NCI-H2081 (cell line): ENCODE data around the gene CGB2.
A peak's percentile ranks its signal among the peaks of the same experiment; 100 is the strongest.

Experiments
- DNase-seq, 2 experiments: peaks; one replicate each; lab custom pipeline; 2025; lab: John Stamatoyannopoulos, UW

The CGB2 gene

GRCh38 chr19:49031642-49032301, at the start of gene CGB2:
CGB2 (plus strand) TSS chr19:49031890; CDS start chr19:49032096, 206 bp downstream.
- peak in 1 of 2 experiments; percentile 54 for DNase-seq

GRCh38 chr19:48982280-48982679, 49.4 kb upstream of the CGB2 start:
- no peak for DNase-seq

- no peak for DNase-seq
These were observed 46.0 kb upstream of the CGB2 start for GRCh38 chr19:48985711-48986110.

DNA sequence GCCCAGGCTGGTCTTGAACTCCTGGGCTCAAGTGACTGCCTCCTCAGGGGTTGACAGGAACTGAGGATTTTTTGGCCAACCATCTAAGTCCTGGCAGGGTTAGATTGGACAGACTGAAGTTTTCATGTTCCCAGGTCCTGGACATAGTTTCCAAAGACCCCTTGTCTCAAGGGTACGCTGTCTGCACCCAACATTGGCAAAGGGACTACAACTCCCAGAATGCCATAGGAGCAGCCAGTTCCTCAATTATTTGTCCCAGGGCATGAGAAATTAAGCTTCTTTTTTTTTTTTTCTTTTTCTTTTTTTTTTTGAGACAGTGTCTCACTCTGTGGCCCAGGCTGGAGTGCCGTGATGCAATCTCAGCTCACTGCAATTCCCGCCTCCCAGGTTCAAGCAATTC, 45.5 kb upstream of the CGB2 start:
- no peak for DNase-seq

- DNase-seq, result no peak
These were observed 44.4 kb upstream of the CGB2 start for GRCh38 chr19:48987323-48987722.

GRCh38 chr19:48988286-48988685, 43.4 kb upstream of the CGB2 start:
- DNase-seq, result no peak

GRCh38 chr19:48988860-48989259, 42.8 kb upstream of the CGB2 start:
- DNase-seq, result no peak

DNA sequence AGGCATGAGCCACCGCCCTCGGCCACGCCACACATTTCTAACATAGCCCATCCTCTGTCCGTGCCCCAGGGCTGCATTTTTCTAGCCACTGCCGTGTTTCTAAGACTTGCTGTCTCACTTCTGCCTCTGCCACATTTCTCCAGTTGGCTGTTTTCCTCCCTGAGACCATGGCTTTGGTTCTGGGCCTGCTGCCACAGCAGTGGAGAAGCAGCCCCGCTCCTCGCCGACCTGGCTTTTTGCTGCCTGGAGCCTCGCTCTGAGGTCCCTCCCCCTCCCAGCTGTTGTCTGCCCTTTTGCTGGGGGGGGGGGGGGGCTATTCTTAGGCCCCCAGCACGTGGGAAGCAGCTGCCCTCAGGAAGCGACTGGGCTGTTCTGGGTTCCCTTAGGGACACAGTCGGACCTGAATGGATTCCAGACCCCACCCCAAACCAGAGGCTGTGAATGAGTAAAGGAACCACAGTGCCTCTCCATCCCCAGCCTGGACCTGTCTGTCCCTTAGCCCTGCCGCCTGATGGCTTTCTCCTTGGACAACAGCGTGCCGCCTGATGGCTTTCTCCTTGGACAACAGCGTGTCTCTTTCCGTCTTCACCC, 41.9 kb upstream of the CGB2 start:
- no peak for DNase-seq

DNA sequence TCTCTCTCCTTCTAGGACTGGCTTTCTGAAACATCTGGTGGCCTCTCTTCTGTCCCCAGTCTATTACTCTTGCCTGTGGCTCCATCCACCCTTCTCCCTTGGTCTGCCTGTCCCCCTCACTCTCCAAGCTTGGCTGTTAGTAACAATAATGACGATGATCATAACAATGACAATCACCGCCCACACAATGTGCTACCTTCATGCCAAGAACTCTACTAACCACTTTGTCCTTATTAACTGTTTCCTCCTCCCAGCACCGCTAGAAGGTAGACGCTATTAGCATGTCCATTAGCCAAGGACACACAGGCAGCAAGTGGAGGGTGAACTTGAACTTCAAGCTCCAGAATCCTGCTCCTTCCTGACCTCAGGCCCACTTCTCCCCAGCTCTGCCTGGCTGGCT, 41.3 kb upstream of the CGB2 start:
- no peak for DNase-seq

DNA sequence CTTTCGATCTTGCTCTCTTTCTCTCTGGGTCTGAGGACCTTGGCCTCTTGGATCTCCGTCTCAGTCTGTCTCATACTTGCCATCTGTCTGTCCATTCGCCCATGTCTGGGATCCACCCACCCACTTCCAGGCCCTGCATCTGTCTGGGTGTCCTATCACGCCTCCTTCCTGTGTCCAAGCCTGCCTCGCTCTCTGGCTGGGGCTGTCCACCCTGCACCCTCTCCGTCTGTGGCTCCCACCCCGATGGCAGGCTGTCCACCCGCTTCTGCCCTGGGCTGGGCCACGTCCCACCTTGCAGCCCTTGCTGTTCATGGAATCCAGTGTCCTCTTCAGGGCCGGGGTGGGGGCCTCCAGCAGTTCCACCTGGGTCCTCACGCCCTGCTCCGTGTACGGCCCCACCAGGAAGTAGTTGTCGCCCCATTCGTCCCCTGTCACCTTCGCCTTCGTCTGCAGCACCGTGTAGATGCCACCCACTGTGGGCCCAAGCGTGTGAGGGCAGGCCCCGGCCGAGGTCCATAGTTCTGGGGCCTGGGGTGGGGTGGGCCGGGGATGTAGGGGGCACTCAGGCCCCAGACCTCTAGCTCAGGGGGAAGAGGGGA, 40.6 kb upstream of the CGB2 start:
- no peak for DNase-seq

- DNase-seq, result no peak
These were observed 39.7 kb upstream of the CGB2 start for GRCh38 chr19:48991873-48992580.

- no peak for DNase-seq
These were observed 39.0 kb upstream of the CGB2 start for GRCh38 chr19:48992581-48993174.

DNA sequence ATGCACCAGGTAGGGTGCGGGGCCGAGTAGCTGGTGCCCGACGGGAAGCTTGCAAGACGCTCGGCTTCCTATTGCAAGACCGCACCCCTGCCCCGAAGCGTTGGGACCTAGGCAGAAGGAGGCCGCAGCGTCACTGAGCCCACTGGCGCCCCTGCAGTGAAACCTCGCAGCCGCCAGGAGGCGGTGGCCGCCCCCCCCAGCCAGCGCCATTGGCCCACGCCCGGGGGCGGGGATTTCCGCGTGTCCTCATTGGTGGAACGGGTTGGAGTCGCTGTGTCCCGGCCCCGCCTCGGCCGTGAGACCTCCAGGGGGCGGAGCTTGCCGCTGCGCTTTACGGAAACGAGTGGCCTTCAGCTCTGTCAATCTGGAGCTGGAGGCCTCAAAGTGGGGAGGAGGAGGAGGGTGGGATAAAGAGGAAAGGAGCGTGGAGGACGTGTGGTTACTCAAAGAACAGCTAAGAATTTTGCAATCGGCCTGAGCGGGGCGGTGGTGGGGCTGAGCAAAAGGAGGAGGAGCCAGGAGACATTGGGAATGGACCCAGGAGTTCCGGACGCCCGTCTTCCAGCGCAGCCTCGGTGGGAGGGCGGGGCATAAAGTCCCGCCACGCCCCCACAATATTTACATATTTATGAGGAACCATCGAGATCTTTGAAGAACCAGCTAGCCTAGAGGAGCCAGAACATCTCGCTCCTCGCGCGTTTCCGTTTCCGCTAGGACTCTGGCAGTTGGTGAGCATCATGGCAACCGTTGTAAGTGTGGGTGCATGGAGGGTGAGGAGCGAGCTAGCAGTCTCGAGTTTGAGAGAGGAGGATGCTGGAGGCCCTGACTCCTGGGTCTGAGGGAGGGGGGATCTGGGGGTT, 38.3 kb upstream of the CGB2 start, which contains the start of the genes GYS1 and RUVBL2:
GYS1 (minus strand) TSS at position 135 of the 860 bp plus-strand sequence. CDS start 197 bp downstream, outside the sequence.
RUVBL2 (plus strand) TSS at position 713 of the 860 bp plus-strand sequence; CDS start at position 738, 25 bp downstream.
- DNase-seq, result peak; percentile 98 to 99

DNA sequence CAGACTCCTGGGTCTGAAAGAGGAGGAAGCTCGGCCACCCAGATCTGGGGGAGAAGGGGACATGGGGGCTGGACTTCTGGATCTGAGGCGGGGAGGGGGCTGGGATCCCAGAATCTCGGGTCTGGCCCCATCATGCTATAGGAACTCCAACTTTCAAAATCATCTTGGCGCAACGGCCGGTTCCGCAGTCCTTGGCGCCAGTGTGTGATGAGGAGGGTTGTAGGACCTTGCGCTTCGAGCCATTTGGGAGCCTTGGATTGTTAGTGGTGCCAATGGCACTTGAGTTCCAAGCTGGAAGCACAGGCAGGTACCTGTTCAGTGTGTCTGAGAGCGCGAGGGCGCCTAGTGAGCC, 37.7 kb upstream of the CGB2 start:
- DNase-seq, result no peak

DNA sequence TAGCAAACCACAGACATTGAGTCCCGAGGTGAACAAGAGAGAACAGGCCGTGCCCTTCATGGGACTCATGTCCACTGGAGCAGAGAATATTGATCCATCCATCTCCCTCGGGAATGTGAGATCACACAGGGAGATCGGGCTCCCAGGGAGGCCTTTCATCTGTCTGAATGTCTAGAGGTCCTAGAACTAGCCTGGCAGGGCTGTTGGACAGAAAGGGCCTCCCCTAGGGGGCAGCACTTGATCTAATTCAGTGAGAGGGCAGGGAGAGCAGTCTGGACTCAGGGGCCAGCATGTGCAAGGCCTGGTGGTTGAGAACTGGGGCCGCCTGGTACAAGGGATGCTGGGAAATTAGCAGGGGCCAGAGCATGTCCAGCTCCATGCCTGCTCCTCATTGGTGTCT, 33.7 kb upstream of the CGB2 start:
- peak in 1 of 2 experiments; percentile 23 for DNase-seq

DNA sequence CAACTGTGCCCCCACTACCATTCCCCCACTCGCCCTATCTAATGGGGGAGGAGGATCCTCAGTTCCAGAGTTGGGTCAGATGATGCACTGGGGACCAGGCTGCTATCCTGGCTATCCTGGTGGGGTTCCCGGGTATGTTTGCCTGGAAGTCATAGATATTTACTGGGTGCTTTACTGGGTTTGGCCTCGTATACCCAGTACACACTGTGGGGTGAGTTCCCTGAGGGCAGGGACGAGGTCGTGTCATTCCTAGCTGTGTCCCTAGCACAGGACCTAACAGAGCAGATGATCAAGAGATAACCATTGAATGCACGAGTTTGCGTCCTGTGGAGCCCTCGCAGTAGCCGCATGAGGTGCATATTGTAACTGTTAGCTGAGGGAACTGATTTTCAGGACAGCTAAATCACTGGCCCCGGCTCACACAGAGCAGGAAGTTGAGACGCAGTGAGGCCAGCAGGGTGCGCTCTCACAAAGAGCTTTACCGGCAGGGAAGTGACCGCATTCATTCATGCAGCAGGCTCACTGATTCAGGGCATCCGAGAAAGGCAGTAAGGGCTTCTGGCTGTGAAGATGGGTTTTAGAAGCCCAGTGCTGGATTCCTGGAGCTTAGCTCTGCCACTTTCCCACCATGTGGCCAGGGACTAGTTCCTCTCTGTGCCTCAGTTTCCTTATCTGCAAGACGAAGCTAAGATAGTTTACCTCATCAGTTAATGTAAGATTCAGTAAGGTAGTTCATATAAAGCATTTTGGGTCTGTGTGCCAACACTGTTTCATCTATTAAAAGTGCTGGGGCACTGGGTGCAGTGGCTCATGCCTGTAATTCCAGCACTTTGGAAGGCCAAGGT, 32.0 kb upstream of the CGB2 start:
- DNase-seq, result peak in 1 of 2 experiments; percentile 19

GRCh38 chr19:49004133-49004532, 27.6 kb upstream of the CGB2 start:
- DNase-seq, result no peak

DNA sequence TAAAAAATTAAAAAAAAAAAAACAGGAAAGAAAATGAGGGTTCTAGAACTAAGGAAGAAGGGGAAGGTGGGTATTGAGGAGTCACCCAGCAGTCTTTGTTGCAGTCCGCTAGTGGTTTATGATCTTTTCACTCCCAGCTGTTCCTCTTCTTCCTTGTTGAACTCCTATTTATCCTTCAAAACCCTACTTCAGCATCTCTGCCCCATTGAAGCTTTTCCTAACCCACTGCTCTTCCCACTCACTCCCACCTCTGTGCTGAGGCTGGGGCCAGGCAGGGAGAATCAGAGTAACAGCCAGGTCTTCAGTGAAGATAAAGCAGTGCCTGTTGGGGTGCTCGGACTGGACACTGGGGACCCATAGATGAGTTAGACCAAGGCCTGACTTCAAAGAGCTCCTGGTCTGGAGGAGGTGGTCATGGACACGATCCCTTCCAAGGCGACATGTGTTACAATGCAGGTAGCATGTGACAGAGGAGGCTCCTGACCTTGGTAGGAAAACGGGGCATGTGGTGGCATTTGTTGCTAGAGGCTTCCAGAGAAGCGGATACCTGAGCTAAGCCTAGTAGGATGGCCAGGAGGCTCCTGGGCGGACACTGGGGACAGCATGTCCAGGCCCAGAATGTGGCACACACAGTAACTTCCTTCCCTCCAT, 26.6 kb upstream of the CGB2 start:
- DNase-seq, result no peak

DNA sequence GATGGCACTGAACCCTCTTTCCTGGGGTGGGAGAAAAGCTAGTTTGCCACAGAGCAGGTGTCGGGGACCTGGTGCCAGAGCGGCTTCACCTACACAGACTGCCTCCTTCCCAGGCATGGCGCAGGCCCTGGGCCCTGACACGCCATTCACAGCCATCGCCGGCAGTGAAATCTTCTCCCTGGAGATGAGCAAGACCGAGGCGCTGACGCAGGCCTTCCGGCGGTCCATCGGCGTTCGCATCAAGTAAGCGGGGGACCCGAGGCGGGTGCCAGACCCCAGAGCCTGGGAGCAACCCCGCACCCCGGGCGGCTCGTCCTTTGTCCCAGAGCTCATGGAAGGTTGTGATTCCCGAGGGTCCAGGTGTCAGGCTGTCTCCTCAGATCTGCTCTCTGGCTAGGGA, 24.8 kb upstream of the CGB2 start:
- no peak for DNase-seq

DNA sequence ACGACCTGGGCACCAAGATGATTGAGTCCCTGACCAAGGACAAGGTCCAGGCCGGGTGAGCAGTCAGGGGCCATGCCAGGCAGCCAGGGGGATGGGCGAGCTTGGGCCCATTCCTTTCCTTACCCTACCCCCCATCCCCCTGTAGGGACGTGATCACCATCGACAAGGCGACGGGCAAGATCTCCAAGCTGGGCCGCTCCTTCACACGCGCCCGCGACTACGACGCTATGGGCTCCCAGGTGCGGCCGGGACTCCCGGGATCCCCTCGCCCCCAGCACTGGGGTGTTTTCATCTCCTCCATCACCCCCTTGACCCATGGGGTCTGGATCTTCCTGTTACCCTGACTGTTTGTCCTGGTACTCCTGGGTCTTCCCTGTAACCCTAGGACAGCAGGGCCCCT, 21.9 kb upstream of the CGB2 start:
- DNase-seq, result no peak
